Stimulated activated CD4-positive, alpha-beta T cell treated with anti-CD3 and anti-CD28 coated beads, Interleukin-12 subunit alpha, Interleukin-12 subunit beta, amount 100 ng/mL, for 24 hours (primary cell): ENCODE results near the gene DPYSL3.

ENCODE experiments used
- DNase-seq, 2 experiments: peaks; one replicate each; pipeline ENCODE4 v3.0.0-alpha.2; 2020; ENCODE audit warnings: low read depth in 2 of 2

Gene DPYSL3

DNA sequence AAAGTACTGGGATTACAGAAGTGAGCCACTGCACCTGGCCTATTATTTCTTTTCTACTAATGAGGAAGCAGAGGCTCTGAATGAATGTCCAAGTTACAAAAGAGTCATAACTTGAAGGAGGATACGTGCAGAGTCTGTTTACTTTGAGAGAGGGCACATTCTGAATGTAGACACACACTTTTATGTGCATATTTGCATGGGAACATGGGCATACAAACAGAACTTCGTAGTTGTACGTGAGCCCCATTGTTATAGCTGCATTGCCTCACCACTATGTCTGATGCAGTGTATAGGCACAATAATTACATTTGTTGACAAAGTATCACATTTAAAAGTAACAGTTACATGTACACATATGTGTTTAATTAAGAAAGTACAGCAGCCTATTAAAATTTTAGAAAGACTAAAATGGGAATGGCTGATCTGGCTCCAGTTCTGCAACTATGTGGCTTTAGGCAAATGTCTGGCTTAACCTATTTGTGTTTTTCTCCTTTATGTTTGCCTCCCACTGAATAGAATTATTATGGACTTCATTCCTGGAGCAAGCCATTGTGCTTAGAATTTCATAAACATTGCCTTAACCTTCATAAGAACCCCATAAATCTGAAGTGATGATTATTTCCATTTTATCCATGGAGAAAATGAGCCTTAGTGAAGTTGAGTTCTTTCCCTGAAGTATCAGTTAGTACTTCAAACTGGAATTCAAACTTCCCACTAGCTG, 3.0 kb upstream of the DPYSL3 start:
- no peak for DNase-seq

DNA sequence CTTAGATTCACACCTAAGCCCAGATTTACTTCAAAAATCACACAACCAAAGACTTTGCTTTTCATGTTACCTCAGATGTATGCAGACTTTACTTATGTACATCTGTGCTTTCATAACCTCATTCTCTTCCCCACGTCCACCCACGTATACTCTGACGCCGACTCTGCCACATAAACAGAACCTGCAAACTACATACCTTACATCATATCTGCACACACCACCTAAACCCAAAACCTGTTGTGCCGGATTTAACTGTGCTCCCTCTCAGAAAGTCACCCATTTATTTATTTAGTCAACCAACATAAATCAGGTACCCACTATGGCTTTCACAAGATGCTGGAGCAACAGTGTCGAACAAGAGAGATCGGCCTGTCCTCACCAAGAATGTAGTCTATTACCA, 1.0 kb upstream of the DPYSL3 start:
- no peak for DNase-seq

GRCh38 chr5:147509041-147509709, 693 bp downstream of the DPYSL3 start:
- no peak for DNase-seq

- DNase-seq = no peak
These were observed 1.2 kb downstream of the DPYSL3 start for GRCh38 chr5:147508711-147509040.

DNA sequence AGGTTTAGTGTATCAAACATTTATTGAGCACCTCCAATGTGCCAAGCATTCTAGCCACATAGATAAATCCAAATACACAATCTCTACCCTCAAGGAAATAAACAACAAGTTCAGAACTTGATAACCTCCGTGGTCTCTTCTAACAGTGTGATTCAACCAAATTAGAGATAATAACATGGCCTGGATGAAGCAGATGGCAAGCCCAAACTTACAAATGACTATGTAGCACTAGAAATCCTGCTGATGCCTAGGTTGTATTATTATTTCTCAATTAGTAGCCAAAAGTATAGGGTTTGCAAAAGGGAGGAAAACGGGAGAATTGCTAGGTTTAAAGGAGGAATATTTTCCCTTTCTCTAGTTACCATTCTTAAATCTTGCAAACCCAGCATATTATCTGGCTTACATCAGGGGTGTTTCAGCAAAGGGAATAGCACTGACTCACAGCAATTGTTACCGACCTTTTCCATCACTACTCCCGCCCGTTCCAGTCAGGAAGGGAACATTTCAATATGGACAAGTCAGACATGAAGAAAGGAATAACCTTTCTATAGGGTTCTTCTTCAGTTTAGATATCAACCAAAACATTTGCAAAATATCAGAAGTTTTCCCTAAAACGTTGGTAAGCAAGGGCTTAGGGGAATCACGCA, 2.3 kb downstream of the DPYSL3 start:
- DNase-seq = no peak

- no peak for DNase-seq
These were observed 5.3 kb downstream of the DPYSL3 start for GRCh38 chr5:147504535-147504934.

- no peak for DNase-seq
These were observed 5.9 kb downstream of the DPYSL3 start for GRCh38 chr5:147504011-147504410.

DNA sequence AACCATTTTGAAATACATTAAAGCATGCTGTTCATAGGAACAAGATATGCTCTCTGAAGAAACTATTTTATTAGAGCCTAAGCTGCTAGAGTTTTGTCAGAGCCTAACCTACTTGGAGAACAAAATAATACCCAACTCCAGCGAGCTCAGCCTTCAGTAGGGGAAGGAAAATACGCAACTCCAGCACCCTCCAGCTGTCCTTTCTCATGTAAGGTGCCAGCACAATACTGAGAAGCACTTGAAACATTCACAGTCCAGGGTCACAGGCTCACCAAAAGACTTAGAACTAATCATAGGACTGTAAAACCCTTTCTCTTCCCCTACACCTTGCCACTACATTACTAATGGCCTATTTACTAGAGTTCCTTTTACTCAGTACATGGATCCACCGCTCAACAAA, 18.9 kb downstream of the DPYSL3 start:
- DNase-seq = no peak

GRCh38 chr5:147487031-147487750, 22.7 kb downstream of the DPYSL3 start:
- DNase-seq = no peak

DNA sequence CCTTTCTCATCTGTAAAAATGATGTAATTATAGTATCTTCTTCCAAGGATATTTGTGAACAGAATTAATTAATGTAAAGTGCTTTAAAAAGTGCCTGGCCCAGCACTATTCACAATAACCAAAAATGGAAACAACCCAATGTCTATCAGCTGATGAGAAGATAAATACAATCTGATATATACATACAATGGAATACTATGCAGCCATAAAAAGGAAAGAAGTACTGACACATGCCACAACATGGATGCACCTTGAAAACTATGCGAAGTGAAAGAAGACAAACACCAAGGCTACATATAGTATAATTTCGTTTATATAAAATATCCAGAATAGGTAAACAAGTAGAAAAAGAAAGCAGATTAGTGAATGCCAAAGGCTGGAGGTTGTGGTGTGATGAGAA, 24.1 kb downstream of the DPYSL3 start:
- no peak for DNase-seq

- DNase-seq = no peak
These were observed 24.8 kb downstream of the DPYSL3 start for GRCh38 chr5:147485046-147485445.

DNA sequence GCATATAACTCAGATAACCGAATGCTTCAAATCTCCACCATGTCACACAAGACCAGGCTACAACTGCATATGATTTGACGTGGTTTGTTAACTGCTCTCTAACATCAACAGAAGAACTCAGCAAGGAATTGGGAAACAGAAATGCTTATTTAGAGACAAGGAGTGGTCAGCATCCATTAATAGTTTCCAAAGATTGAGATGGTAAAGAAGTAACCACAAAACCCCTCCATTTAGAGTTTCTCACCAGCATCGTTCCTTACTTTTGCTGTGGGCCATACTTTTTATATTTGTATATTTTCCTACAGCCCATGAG, 25.2 kb downstream of the DPYSL3 start:
- DNase-seq = no peak

GRCh38 chr5:147483961-147484707, 25.7 kb downstream of the DPYSL3 start:
- no peak for DNase-seq

GRCh38 chr5:147483188-147483790, 26.6 kb downstream of the DPYSL3 start:
- no peak for DNase-seq

GRCh38 chr5:147482706-147483180, 27.1 kb downstream of the DPYSL3 start:
- DNase-seq = no peak

- no peak for DNase-seq
These were observed 27.8 kb downstream of the DPYSL3 start for GRCh38 chr5:147481874-147482705.

DNA sequence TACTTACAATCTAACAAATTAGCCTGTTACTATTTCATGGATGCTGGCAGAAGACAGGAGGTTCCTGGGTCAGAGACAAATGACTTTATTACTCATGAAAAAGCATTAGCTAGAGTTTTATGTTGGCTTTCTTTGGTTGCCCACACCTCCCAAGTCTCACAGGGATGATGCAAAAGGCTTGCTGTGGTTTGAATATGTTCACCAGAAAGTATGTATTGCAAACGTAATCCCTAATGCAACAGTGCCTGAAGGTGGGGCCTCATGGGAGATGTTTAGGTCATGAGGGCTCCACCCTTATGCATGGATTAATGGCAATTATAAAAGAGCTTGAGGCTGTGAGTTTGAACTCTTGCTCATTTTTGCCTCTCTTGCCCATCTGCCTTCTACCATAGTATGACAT, 28.5 kb downstream of the DPYSL3 start:
- DNase-seq = no peak

DNA sequence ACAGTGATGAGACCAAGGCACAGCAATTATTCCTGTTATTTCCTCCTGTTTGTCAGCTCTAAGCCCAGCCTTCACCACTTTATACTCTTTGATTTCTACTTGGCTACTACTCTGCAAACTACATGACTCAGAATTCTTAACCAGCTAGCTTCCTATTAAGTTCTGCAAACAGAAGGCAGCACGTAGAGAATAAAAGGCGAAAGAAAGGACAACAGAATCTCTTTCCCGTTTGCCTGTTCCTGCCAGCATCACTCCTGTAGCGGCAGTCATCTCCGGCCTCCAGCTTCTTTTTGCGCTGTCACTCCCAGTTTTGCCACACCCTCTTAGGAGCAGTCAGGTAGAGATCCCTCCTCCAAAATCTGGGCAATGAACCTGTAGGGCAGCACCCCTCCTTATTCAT, 29.9 kb downstream of the DPYSL3 start:
- no peak for DNase-seq

GRCh38 chr5:147479444-147479843, 30.4 kb downstream of the DPYSL3 start:
- no peak for DNase-seq

DNA sequence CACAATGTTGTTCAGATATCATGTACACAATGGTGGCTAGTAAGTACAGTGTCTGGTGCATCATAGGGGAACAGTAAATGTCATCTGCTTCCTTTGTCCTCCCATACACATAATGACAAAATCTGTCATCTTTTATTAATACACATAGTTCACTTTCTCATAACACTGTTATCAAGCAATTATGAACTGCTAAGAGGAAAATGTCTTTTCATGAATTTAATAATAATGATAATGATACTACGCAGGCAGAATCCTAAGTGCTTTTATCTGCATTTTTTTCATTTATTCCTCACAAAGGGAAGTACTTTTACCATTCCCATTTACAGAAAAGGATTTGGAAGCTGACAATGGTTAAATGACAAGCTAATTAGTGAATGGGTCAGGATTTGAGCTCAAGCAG, 35.7 kb downstream of the DPYSL3 start:
- no peak for DNase-seq
